Measurements from ENCODE around the gene CRYAA. TPM values are rescaled to one million over a fixed set of nuclear protein-coding genes. Genes with fewer than 3 reads are reported as not detected.

The CRYAA gene
- total RNA-seq, 1 donor from 2014 or later: not detected

GRCh38 chr21:43211072-43211759 is 42.4 kb downstream of the CRYAA start:
- Histone ChIP-seq H3K27me3 (no peaks in the 10 kb centered on the region), H3K9ac (no peak overlapping the region), H3K4me2 (no peak overlapping the region), H3K9me3 (ENCODE audit: low read depth) (no peaks in the 10 kb centered on the region), H3K4me1 (no peaks in the 10 kb centered on the region), H2AFZ (replicated peaks) (no peak overlapping the region), H3K4me3 (no peak overlapping the region), H3F3A (ENCODE audit: low read depth) (no peaks in the 10 kb centered on the region), H3K79me2 (ENCODE audit: low read depth) (no peaks in the 10 kb centered on the region), H3K27ac (no peak overlapping the region), H3K36me3 (no peaks in the 10 kb centered on the region), H4K20me1 (ENCODE audit: low read depth) (no peaks in the 10 kb centered on the region)
- TF ChIP-seq EZH2 (IDR thresholded peaks at IDR 0.05): no peak
- TF ChIP-seq CTCF (IDR thresholded peaks at IDR 0.05): peak; percentile 43
- TF ChIP-seq EZH2phosphoT487 (IDR thresholded peaks at IDR 0.05): no peak
- Mint-ChIP-seq H3K4me1 (no peaks in the 10 kb centered on the region), H3K27ac (no peak overlapping the region), H3K36me3 (no peaks in the 10 kb centered on the region), H3K27me3 (ENCODE audit: insufficient read depth, low read depth) (peaks cover 2% of the 10 kb centered on the region), H3K9me3 (no peaks in the 10 kb centered on the region), H3K4me3 (no peak overlapping the region)
- DNase-seq (ENCODE audit: low spot score): peak; percentile 60

- peak overlapping the region; percentile 33 for H3K27ac Mint-ChIP-seq
- no peak for TF ChIP-seq CTCF (IDR thresholded peaks at IDR 0.05)
- no peak for TF ChIP-seq EZH2phosphoT487 (IDR thresholded peaks at IDR 0.05)
- no peak for TF ChIP-seq EZH2 (IDR thresholded peaks at IDR 0.05)
- H3K27me3 ChIP-seq: no peaks in the 10 kb centered on the region
Measured at GRCh38 chr21:43211760-43212115, 42.9 kb downstream of the CRYAA start.

More at GRCh38 chr21:43211760-43212115, 42.9 kb downstream of the CRYAA start:
- H3F3A ChIP-seq (ENCODE audit: low read depth): no peaks in the 10 kb centered on the region
- no peaks in the 10 kb centered on the region for H4K20me1 ChIP-seq (ENCODE audit: low read depth)
- no peak overlapping the region for H3K4me3 Mint-ChIP-seq
- no peak overlapping the region for H3K9ac ChIP-seq
- no peak overlapping the region for H3K27ac ChIP-seq
- H3K9me3 Mint-ChIP-seq: no peaks in the 10 kb centered on the region
- no peak overlapping the region for H3K4me3 ChIP-seq
- H3K4me1 ChIP-seq: no peaks in the 10 kb centered on the region
- H2AFZ ChIP-seq (replicated peaks): no peak overlapping the region
- DNase-seq (ENCODE audit: low spot score): no peak
- H3K36me3 Mint-ChIP-seq: no peaks in the 10 kb centered on the region
- H3K27me3 Mint-ChIP-seq (ENCODE audit: insufficient read depth, low read depth): peaks cover 2% of the 10 kb centered on the region
- no peaks in the 10 kb centered on the region for H3K9me3 ChIP-seq (ENCODE audit: low read depth)
- no peaks in the 10 kb centered on the region for H3K4me1 Mint-ChIP-seq
- H3K4me2 ChIP-seq: no peak overlapping the region
- no peaks in the 10 kb centered on the region for H3K79me2 ChIP-seq (ENCODE audit: low read depth)
- H3K36me3 ChIP-seq: no peaks in the 10 kb centered on the region

Other genes with a start within 250 kb of the CRYAA start
- 0.19 TPM in 1 of 2 replicates, not detected in the other for gene ERVH48-1, start 243.4 kb upstream of the CRYAA start, total RNA-seq (ENCODE audit: low replicate concordance)
- 10.3 and 11.0 TPM in 2 replicates for gene PKNOX1, start 194.4 kb upstream of the CRYAA start, total RNA-seq (ENCODE audit: low replicate concordance)
- 56.9 and 118 TPM in 2 replicates for gene CBS, start 93.2 kb upstream of the CRYAA start, total RNA-seq (ENCODE audit: low replicate concordance)
- 52.6 and 63.0 TPM in 2 replicates for gene U2AF1, start 61.4 kb upstream of the CRYAA start, total RNA-seq (ENCODE audit: low replicate concordance)